Stimulated activated CD4-positive, alpha-beta T cell treated with anti-CD3 and anti-CD28 coated beads, Interleukin-4, amount 100 ng/mL, for 1 hour (primary cell): ENCODE data around the gene HPCAL1.
"Not testable (repeated sequence)": the region's sequence is repeated elsewhere in the genome, so short reads cannot be mapped to it uniquely, and the experiment has no call there.

ENCODE experiments used
- DNase-seq: peaks from one replicate; pipeline ENCODE4 v3.0.0-alpha.2; 2020

The HPCAL1 gene

GRCh38 chr2:10430886-10431622, 128.3 kb downstream of the HPCAL1 start:
- no peak for DNase-seq

DNA sequence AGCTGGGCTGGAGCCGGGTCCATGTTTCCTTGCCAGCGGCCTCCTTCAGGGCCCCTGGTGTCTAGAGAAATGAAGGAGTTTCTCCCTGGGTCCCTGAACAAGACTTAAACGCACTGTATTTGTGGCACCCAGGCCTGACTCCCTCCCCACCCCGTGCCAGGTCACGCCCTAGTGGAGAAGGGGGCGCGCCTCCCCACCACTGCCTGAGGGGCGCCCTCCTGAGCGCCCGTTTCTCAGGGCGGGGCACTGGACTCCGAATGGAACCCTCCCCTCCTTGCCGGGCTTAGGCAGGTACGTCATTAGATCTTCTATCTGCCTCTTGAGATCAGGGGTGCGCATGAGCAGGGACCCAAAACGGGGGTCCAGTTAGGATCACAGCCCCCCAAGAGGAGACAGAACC, 129.1 kb downstream of the HPCAL1 start:
- no peak for DNase-seq

DNA sequence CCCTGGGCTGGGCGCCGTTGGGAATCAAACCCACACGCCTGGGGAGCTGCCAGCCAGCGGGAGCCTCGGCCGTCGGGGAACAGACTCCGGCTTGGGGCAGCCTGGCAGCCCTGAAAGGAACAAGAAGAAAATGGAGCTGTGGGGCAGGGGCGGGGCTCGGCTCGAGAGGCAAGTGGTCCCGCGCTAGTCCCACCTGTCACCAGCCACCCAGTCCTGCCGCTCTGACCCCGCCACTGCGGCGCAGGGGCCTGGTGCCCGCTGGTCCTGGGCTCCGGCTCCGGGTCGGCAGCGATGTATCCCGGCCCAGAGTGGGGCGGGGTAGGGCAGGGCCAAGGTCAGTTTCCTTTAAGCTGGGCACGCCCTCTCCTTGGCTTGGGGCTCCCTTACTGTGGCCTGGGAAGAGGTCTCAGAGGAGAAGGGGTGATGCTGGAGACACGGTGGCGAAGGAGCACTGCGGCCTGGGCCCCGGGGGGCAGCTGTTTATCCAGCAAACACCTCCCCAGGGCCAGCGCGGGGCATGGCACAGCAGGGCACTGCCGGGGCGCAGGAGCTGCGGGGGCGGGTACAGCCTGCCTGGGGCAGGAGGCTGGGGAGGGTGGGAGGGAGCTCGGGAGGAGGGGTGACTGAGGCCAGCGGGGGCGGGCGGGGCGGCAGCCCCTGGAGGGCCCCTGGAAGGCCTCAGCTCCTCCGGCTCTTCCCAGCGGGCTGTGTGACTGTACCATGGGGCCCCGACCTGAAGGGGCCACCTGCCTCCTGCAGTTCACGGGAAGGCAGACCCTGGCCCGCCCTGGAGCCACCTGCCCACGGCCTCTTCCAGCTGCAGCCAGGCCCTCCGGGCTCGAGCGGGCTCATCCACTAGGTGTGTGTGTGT, 129.8 kb downstream of the HPCAL1 start:
- no peak for DNase-seq

DNA sequence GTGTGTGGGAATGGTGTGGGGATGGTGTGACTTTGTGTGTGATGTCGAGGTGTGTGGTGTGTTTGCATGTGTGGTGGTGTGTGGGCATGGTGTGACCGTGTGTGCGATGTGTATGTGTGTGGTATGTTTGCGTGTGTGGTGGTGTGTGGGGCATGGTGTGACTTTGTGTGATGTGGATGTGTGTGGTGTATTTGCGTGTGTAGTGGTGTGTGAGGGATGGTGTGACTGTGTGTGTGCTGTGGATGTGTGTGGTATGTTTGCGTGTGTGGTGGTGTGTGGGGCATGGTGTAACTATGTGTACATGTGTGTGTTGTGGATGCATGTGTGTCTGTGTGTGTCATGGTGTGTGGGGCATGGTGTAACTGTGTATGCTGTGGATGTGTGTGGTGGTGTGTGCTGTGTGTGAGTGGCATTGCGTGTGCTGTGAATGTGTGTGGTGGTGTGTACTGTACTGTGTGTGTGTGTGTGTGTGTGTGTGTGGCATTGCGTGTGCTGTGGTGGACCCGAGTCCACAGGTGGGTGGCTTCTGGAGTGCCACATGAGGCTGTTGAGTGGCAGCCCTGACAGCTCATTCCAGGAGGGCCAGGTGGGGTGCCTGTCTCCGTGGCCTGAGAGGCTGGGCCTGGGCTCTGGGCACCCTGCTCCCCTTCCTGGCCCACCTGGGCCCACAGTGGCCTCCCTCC, 130.7 kb downstream of the HPCAL1 start:
- no peak for DNase-seq

DNA sequence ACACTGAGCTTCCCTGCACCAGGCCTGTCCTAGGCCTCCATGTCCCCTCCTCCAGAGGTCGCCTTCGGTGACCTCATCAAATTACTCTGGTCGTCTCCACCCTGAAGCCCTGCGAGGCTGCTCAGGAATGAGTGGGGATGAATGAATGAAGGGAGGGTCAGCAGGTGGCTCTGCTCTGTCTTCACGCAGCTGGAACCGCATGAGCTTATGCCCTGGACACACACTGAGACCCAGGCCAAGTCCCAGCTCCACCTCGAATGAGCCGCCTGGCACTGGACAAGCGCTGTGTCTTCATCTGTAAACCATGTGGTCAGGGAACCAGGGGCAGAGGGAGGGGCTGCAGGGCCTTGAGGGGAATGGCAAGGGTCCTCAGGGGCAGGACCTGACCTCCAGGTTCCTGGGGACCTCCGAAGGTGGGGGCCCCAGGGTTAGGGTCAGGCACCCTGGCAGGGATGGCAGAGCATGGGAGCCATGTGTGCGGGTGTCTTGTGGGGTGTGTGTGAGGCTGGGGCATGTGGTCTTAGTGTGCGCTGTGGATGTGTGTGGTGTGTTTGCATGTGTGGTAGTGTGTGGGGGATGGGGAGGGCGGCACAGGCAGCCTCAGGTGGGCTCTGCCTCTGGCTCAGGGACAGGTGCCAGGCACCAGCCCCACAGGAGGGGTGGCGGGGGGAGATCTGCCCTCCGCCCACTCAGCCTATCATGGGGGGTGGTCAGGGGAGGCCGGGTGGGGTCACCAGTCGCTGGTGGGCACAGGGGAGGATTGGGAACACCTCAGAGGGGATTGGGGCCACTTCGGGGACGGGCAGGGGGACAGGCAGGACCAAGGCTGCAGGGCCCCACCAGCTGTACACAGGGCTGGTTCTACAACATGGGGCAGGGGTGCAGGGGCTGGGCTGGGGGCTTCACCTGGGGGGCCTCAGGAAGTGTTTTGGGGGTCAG, 131.5 kb downstream of the HPCAL1 start:
- no peak for DNase-seq

DNA sequence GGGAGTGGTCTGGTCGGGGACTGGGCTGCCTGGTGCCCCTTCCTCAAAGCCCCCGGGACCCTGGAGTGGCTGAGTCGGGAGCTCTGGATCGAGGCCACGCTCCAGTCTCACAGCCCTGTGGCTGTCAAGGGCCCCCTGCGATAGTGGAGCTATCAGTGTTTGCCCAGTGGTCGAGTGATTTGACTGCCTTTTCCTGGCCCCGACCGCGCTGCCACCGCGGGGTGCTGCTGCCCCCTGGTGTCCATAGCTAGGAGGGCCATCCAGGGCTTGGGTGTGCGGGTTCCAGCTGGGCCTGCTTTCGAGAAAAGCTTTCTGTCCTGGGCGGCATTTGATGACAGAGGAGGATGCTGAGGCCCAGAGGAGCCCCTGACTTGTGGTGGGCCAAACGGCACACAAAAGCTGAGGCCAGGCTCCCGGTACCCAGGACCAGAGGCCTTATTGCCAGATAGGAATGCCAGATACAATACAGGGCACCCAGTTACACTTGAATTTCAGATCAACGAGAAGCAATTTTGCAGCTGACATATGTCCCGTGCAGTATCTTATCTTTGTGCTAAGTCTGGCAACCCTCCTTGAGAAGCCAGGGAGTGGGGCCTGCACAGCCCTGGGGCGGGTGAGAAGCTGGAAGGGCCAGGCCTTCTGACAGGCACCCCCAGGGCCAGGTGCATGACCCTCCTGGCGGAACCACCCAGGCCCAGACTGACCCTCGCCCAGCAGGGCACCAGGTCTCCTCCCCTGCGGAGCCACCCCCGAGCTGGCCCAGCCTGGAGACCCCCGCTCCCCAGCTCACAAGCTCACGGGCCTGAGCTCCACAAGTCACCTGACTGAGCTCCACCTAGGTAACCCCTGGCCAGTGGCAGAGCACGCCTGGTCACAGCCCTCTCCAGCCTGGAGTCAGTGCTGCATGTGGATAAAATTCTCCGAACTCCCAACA, 132.4 kb downstream of the HPCAL1 start:
- peak; percentile 74 for DNase-seq

- no peak for DNase-seq
Measured at GRCh38 chr2:10435820-10436204, 133.1 kb downstream of the HPCAL1 start.

- DNase-seq: no peak
Measured at GRCh38 chr2:10436583-10437110, 133.9 kb downstream of the HPCAL1 start.

GRCh38 chr2:10437806-10438205, 135.1 kb downstream of the HPCAL1 start:
- DNase-seq: no peak

- no peak for DNase-seq
Measured at GRCh38 chr2:10438688-10439087, 136.0 kb downstream of the HPCAL1 start.

DNA sequence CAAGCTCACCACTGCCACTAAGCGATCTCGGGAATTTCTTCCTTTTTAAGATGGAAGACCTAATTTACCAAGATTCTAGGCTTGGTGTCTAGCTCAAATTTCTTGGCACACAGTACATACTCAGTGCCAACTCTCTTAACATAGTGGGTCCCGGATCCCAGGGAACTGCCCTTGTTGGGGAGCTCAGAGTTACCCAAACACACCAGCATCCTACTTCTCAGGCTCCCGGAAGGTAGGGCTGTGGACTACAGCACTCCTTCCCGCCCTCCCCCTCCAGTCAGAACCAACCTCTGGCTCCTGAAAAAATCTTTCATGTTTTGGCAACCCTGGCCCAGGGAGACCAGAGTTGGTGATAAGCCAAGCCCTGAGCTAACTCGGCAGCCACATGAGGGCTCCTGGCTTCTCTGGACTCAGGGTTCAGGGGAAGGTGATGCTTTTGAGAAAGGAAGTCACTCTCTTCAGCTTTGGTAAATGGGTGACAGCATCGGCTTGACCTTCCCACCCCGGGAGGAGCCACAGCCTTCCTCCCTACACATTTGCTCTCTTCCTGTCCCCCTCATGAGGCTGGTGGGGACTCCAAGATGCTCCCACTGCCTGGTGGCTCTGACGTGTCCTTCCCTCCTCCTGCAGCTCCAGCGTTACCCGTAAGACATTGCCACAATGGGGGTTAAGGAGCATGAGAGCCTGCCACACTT, 136.6 kb downstream of the HPCAL1 start:
- no peak for DNase-seq

- no peak for DNase-seq
Measured at GRCh38 chr2:10439971-10440370, 137.3 kb downstream of the HPCAL1 start.

- no peak for DNase-seq
Measured at GRCh38 chr2:10440736-10441135, 138.0 kb downstream of the HPCAL1 start.

DNA sequence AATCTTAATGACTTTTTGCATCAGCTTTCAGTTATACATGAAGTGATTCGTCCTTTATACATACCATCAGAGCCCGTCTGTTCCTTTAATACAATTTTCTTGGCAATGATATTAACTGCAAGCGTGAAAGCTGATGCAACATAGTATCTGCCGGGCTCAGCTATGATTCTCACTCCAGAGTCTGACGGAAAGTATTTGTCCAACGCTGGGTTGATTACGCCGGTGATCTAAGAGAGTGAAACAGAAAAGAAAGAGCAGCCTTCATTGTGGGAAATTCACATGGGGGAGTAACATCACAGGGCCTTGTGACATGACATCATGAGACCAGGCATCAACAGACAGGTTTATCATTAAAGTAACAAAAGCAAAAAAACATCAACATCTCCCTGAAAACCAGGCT, 139.2 kb downstream of the HPCAL1 start:
- no peak for DNase-seq

DNA sequence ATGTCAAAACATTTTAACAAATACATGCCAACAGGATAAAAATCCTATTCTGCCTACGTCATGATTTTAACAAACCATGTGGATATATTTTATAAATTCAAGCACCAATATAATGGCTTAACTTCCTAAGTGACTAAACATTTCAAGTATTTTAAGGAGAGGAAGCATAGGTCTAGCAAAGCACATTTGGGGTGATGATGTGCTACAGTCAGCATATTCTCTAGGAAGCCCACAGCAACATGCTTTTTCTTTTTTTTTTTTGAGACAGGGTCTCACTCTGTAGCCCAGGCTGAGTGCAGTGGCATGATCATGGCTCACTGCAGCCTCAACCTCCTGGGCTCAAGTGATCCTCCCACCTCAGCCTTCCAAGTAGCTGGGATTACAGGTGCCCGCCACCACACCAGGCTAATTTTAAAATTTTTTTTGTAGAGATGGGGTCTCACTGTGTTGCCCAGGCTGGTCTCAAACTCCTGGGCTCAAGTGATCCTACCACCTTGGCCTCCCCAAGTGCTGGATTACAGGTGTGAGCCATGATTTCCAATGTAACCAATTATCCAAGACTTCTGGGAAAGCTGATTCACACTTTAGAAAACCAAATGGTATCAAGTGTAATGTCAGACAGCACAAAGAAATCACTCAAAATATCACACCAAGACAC, 139.9 kb downstream of the HPCAL1 start:
- DNase-seq: not testable (repeated sequence)

- DNase-seq: no peak
Measured at GRCh38 chr2:10444463-10444862, 141.8 kb downstream of the HPCAL1 start.

- DNase-seq: no peak
Measured at GRCh38 chr2:10446631-10447030, 143.9 kb downstream of the HPCAL1 start.

GRCh38 chr2:10447300-10447894, 144.7 kb downstream of the HPCAL1 start:
- DNase-seq: peak; percentile 54

DNA sequence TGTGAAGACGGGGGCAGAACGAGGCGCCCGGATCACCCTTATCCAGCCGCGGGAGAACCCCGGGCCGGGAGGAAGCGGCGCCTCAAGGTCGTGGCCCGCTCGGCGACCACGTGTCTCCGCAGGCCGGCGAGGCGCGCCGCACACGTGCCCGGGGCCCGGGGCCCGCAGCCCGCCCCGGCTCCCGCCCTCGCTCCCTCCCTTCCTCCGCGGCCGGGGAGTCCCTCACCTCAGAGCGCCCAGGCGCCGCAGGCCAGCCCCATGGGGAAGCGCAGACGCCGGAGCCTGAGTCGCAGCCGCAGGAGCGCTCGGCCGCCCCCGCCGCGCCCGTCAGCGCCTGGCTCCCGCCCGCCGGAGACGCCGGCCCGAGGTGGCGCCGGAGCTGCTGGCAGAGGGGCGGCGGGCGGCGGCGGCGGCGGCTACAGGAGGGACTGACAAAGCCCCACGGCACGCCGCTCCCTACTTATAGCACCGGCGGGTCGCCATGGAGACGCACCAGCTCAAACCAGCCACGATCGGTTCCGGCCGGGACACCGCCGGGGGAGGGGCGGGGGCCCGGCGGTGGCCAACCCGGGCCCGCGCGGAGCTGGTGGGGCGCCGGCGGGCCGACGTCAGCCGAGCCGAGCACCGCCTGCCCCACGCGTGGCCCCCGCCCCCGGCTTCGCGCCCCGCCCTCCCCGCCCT, 145.3 kb downstream of the HPCAL1 start, which contains the start of gene ODC1:
TSS of gene ODC1 (minus strand) at position 433 of the 681 bp plus-strand sequence. CDS start 3,295 bp downstream, outside the sequence.
- DNase-seq: peak; percentile 100
